WTC11 (cell line): ENCODE data around the gene FOXO1. TPM values are rescaled to one million over a fixed set of nuclear protein-coding genes. Genes with fewer than 3 reads are reported as not detected.

Source experiments
- ATAC-seq: fragments of 200-7000 bp; cut with Tn5 transposase; 2 replicates; pipeline ENCODE4 v1.10.0; 2021; ENCODE audit warnings: mild to moderate bottlenecking, moderate library complexity
- CTCF ChIA-PET: fragments of 300-600 bp; sonication (Branson Sonifier 250); formaldehyde crosslinking; loops from one replicate; lab custom pipeline; 2021; ENCODE audit warnings: antibody characterized with exemption; lab: Charles Lee
- POLR2A ChIA-PET: fragments of 350-600 bp; sonication (Branson Sonifier 250); formaldehyde crosslinking; loops from one replicate; lab custom pipeline; 2021; ENCODE audit warnings: antibody characterized with exemption; lab: Charles Lee
- DNase-seq: peaks from one replicate; pipeline ENCODE4 v3.0.0; 2021; ENCODE audit warnings: low spot score
- H3K27ac Mint-ChIP-seq: 2 replicates; pipeline ENCODE4 v1.8.0; 2021; ENCODE audit warnings: mixed read lengths
- H3K27me3 Mint-ChIP-seq: 2 replicates; pipeline ENCODE4 v1.8.0; 2021; ENCODE audit warnings: low read depth, mild to moderate bottlenecking, moderate library complexity, mixed read lengths
- H3K36me3 Mint-ChIP-seq: 2 replicates; pipeline ENCODE4 v1.8.0; 2021; ENCODE audit warnings: mixed read lengths
- H3K4me1 Mint-ChIP-seq: 2 replicates; pipeline ENCODE4 v1.8.0; 2022; ENCODE audit warnings: mixed read lengths
- H3K4me3 Mint-ChIP-seq: 2 replicates; pipeline ENCODE4 v1.8.0; 2021; ENCODE audit warnings: mild to moderate bottlenecking, moderate library complexity, mixed read lengths
- H3K9me3 Mint-ChIP-seq: 2 replicates; pipeline ENCODE4 v1.8.0; 2021; ENCODE audit warnings: mixed read lengths
- AR ChIP-seq: fragments of 250-450 bp; sonication (Bioruptor Pico); IDR thresholded peaks from 2 replicates; pipeline ENCODE4 v1.9.0; 2021; ENCODE audit warnings: mild to moderate bottlenecking
- ATF6 ChIP-seq: sonication (generic); formaldehyde crosslinking; IDR thresholded peaks from 2 replicates; pipeline ENCODE4 v1.8.1; 2023; ENCODE audit warnings: mild to moderate bottlenecking, missing genetic modification reagents
- CBFB ChIP-seq: sonication (generic); formaldehyde crosslinking; IDR thresholded peaks from 2 replicates; pipeline ENCODE4 v1.8.1; 2022; ENCODE audit warnings: mild to moderate bottlenecking, low read depth, missing genetic modification reagents
- ELF4 ChIP-seq: sonication (generic); formaldehyde crosslinking; IDR thresholded peaks from 2 replicates; pipeline ENCODE4 v1.8.1; 2022; ENCODE audit warnings: low read depth, mild to moderate bottlenecking, moderate library complexity, missing genetic modification reagents
- ESRRA ChIP-seq: sonication (generic); formaldehyde crosslinking; IDR thresholded peaks from 2 replicates; pipeline ENCODE4 v1.8.1; 2022; ENCODE audit warnings: mild to moderate bottlenecking, missing genetic modification reagents, borderline replicate concordance
- FOXJ3 ChIP-seq: sonication (generic); formaldehyde crosslinking; IDR thresholded peaks from 2 replicates; pipeline ENCODE4 v1.9.0; 2021; ENCODE audit warnings: missing genetic modification reagents, mild to moderate bottlenecking, borderline replicate concordance
- FOXP1 ChIP-seq: sonication (generic); formaldehyde crosslinking; IDR thresholded peaks from 2 replicates; pipeline ENCODE4 v1.8.0; 2022; ENCODE audit warnings: missing genetic modification reagents, mild to moderate bottlenecking, moderate library complexity, borderline replicate concordance
- GABPB1 ChIP-seq: sonication (generic); formaldehyde crosslinking; IDR thresholded peaks from 2 replicates; pipeline ENCODE4 v1.8.1; 2023; ENCODE audit warnings: mild to moderate bottlenecking, missing genetic modification reagents
- GTF2I ChIP-seq: fragments of 250-450 bp; sonication (Bioruptor Pico); conservative IDR thresholded peaks from 2 replicates; pipeline ENCODE4 v1.4.0; 2021; ENCODE audit warnings: mild to moderate bottlenecking
- JAZF1 ChIP-seq: fragments of 250-450 bp; sonication (Bioruptor Pico); IDR thresholded peaks from 2 replicates; pipeline ENCODE4 v1.9.0; 2021; ENCODE audit warnings: moderate library complexity, mild to moderate bottlenecking, inconsistent platforms
- MXD4 ChIP-seq: fragments of 250-450 bp; sonication (Bioruptor Pico); IDR thresholded peaks from 2 replicates; pipeline ENCODE4 v1.8.0; 2021; ENCODE audit warnings: mild to moderate bottlenecking, moderate library complexity, borderline replicate concordance
- MYBL2 ChIP-seq: sonication (generic); formaldehyde crosslinking; IDR thresholded peaks from 2 replicates; pipeline ENCODE4 v1.8.1; 2023; ENCODE audit warnings: mild to moderate bottlenecking, moderate library complexity, missing genetic modification reagents
- RORB ChIP-seq: fragments of 250-450 bp; sonication (Bioruptor Pico); IDR thresholded peaks from 2 replicates; pipeline ENCODE4 v1.9.0; 2021; ENCODE audit warnings: mild to moderate bottlenecking
- ZNF121 ChIP-seq: sonication (generic); formaldehyde crosslinking; IDR thresholded peaks from 2 replicates; pipeline ENCODE4 v1.8.0; 2023; ENCODE audit warnings: missing genetic modification reagents
- ZNF263 ChIP-seq: sonication (generic); formaldehyde crosslinking; IDR thresholded peaks from 2 replicates; pipeline ENCODE4 v1.8.1; 2022; ENCODE audit warnings: low read depth, mild to moderate bottlenecking, moderate library complexity, missing genetic modification reagents
- ZNF281 ChIP-seq: sonication (generic); formaldehyde crosslinking; IDR thresholded peaks from 2 replicates; pipeline ENCODE4 v1.8.0; 2023; ENCODE audit warnings: mild to moderate bottlenecking, missing genetic modification reagents
- total RNA-seq: library from RNA; stranded (reverse); gene quantifications from 3 replicates; pipeline ENCODE4 v1.2.3, GENCODE V29; 2021
- TF ChIP-seq, protein P1 (sequence below): sonication (generic); formaldehyde crosslinking; IDR thresholded peaks from 2 replicates; pipeline ENCODE4 v1.8.1; 2022; ENCODE audit warnings: low read depth, mild to moderate bottlenecking, moderate library complexity, missing genetic modification reagents, borderline replicate concordance
- TF ChIP-seq, protein P2 (sequence below): fragments of 250-450 bp; sonication (Bioruptor Pico); IDR thresholded peaks from 2 replicates; pipeline ENCODE4 v2.1.2; 2022; ENCODE audit warnings: mild to moderate bottlenecking, moderate library complexity
- TF ChIP-seq, protein P3 (sequence below): fragments of 200-600 bp; IDR thresholded peaks from 2 replicates; pipeline ENCODE4 v1.8.0; 2022; ENCODE audit warnings: antibody characterized with exemption

The FOXO1 gene
- total RNA-seq, 1 experiment from 2014 or later: 37.9 TPM

DNA sequence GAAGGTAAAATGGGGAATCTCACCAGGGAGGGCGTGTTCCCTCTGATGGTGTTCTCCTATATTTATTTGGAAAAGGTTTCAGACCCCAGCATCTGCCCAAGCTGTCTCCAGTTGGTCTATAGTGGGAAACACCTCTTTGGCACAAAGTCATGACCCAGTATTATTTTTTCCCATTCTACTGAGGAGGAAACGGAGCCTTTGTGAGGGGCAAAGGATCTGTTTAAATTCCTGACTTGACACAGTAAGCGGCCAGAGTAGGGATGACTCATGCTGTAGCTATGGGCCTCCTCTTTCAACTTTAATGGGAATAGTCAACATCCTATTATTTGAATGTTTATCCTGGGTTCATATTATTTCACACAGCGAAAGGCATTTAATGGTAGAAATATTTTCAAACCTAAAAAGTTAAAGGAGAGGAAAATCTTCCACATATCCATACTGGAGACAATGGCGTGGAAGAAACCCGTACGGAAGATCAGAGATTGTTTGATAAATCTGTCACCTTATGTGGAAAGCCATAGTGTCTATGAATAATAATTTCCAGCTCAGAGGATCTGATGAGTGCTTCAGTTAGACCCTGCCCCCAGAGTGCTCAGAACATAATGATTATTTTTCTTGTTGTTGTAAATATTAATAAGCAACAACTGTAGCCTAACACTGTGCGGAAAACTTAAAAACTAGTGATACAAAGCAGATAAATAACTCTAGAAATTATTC lies 126.0 kb downstream of the FOXO1 start:
- DNase-seq (no peak), ATAC-seq (peak; percentile 88)
- no peaks in the 10 kb centered on the region for H3K27me3 Mint-ChIP-seq
- peak overlapping the region; percentile 60; the same call in 1 of the 2 replicates for H3K27ac Mint-ChIP-seq
- H3K36me3 Mint-ChIP-seq: no peaks in the 10 kb centered on the region
- ChIA-PET POLR2A (no interaction called here), CTCF (no interaction called here)
- peaks cover 32% of the 10 kb centered on the region for H3K4me1 Mint-ChIP-seq
- H3K9me3 Mint-ChIP-seq: no peaks in the 10 kb centered on the region
- no peak overlapping the region for H3K4me3 Mint-ChIP-seq
- no peak for TF ChIP-seq RORB (CRISPR knock-in tag)
- no peak for TF ChIP-seq ZNF263 (CRISPR knock-in tag)
- TF ChIP-seq FOXP1: no peak
- no peak for TF ChIP-seq AR (CRISPR knock-in tag)

GRCh38 chr13:40539576-40540327 lies 126.7 kb downstream of the FOXO1 start:
- CTCF ChIA-PET: no interaction called here
- POLR2A ChIA-PET: no interaction called here

More at GRCh38 chr13:40539576-40540327, 126.7 kb downstream of the FOXO1 start:
- no peak for DNase-seq
- no peak overlapping the region for H3K4me3 Mint-ChIP-seq
- H3K27me3 Mint-ChIP-seq: no peaks in the 10 kb centered on the region
- H3K4me1 Mint-ChIP-seq: peaks cover 32% of the 10 kb centered on the region
- no peaks in the 10 kb centered on the region for H3K36me3 Mint-ChIP-seq
- H3K9me3 Mint-ChIP-seq: no peaks in the 10 kb centered on the region
- TF ChIP-seq MYBL2 (CRISPR knock-in tag) (no peak), ESRRA (no peak), JAZF1 (CRISPR knock-in tag) (no peak), FOXJ3 (CRISPR knock-in tag) (no peak), ZNF121 (CRISPR knock-in tag) (no peak), ZNF281 (CRISPR knock-in tag) (no peak), ELF4 (CRISPR knock-in tag) (no peak), GTF2I (CRISPR knock-in tag) (no peak), GABPB1 (CRISPR knock-in tag) (no peak), ATF6 (no peak), MXD4 (no peak), CBFB (CRISPR knock-in tag) (no peak)
- TF ChIP-seq, protein P1, sequence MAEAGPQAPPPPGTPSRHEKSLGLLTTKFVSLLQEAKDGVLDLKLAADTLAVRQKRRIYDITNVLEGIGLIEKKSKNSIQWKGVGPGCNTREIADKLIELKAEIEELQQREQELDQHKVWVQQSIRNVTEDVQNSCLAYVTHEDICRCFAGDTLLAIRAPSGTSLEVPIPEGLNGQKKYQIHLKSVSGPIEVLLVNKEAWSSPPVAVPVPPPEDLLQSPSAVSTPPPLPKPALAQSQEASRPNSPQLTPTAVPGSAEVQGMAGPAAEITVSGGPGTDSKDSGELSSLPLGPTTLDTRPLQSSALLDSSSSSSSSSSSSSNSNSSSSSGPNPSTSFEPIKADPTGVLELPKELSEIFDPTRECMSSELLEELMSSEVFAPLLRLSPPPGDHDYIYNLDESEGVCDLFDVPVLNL: no peak
- TF ChIP-seq, protein P2, sequence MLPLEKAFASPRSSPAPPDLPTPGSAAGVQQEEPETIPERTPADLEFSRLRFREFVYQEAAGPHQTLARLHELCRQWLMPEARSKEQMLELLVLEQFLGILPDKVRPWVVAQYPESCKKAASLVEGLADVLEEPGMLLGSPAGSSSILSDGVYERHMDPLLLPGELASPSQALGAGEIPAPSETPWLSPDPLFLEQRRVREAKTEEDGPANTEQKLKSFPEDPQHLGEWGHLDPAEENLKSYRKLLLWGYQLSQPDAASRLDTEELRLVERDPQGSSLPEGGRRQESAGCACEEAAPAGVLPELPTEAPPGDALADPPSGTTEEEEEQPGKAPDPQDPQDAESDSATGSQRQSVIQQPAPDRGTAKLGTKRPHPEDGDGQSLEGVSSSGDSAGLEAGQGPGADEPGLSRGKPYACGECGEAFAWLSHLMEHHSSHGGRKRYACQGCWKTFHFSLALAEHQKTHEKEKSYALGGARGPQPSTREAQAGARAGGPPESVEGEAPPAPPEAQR (CRISPR knock-in tag): no peak
- TF ChIP-seq, protein P3, sequence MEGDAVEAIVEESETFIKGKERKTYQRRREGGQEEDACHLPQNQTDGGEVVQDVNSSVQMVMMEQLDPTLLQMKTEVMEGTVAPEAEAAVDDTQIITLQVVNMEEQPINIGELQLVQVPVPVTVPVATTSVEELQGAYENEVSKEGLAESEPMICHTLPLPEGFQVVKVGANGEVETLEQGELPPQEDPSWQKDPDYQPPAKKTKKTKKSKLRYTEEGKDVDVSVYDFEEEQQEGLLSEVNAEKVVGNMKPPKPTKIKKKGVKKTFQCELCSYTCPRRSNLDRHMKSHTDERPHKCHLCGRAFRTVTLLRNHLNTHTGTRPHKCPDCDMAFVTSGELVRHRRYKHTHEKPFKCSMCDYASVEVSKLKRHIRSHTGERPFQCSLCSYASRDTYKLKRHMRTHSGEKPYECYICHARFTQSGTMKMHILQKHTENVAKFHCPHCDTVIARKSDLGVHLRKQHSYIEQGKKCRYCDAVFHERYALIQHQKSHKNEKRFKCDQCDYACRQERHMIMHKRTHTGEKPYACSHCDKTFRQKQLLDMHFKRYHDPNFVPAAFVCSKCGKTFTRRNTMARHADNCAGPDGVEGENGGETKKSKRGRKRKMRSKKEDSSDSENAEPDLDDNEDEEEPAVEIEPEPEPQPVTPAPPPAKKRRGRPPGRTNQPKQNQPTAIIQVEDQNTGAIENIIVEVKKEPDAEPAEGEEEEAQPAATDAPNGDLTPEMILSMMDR: no peak
- no peak for ATAC-seq
- peak overlapping the region; percentile 4; the same call in 1 of the 2 replicates for H3K27ac Mint-ChIP-seq
